T-helper 2 cell treated with Interferon-gamma antibody and Interleukin-4, amounts not matched to agents 5 μg/mL and 100 μg/mL, for 36 hours (primary cell): ENCODE measurements around the gene PPP4R3B.
"Not testable (repeated sequence)": the region's sequence is repeated elsewhere in the genome, so short reads cannot be mapped to it uniquely, and the experiment has no call there.

ENCODE experiments used
- DNase-seq: peaks from one replicate; pipeline ENCODE4 v3.0.0; 2021; ENCODE audit warnings: low spot score
- H3K27ac Mint-ChIP-seq: one replicate; pipeline ENCODE4 v1.8.0; 2021; ENCODE audit warnings: mild to moderate bottlenecking, mixed read lengths
- H3K27me3 Mint-ChIP-seq: one replicate; pipeline ENCODE4 v1.8.0; 2021; ENCODE audit warnings: low read depth, mixed read lengths
- H3K36me3 Mint-ChIP-seq: one replicate; pipeline ENCODE4 v1.8.0; 2021; ENCODE audit warnings: low read depth, mixed read lengths
- H3K4me1 Mint-ChIP-seq: one replicate; pipeline ENCODE4 v1.8.0; 2021; ENCODE audit warnings: low read depth, mixed read lengths
- H3K4me3 Mint-ChIP-seq: one replicate; pipeline ENCODE4 v1.8.0; 2022; ENCODE audit warnings: mild to moderate bottlenecking, moderate library complexity, mixed read lengths
- H3K9me3 Mint-ChIP-seq: one replicate; pipeline ENCODE4 v1.8.0; 2021; ENCODE audit warnings: mixed read lengths

PPP4R3B gene

GRCh38 chr2:55569002-55569401 lies 48.4 kb downstream of the PPP4R3B start:
- not testable (repeated sequence) for H3K27ac Mint-ChIP-seq, H3K4me1 Mint-ChIP-seq, H3K27me3 Mint-ChIP-seq, H3K4me3 Mint-ChIP-seq, H3K9me3 Mint-ChIP-seq, DNase-seq
- peaks cover 46% of the 10 kb centered on the region for H3K36me3 Mint-ChIP-seq

- H3K4me1 Mint-ChIP-seq, result peaks cover 5% of the 10 kb centered on the region
- no peak overlapping the region for H3K4me3 Mint-ChIP-seq
- peaks cover 55% of the 10 kb centered on the region for H3K36me3 Mint-ChIP-seq
- H3K9me3 Mint-ChIP-seq, result peaks cover 7% of the 10 kb centered on the region
- H3K27ac Mint-ChIP-seq, result no peak overlapping the region
- no peak for DNase-seq
- H3K27me3 Mint-ChIP-seq, result no peaks in the 10 kb centered on the region
Measured at GRCh38 chr2:55567298-55567697, 50.1 kb downstream of the PPP4R3B start.

GRCh38 chr2:55565613-55566012 lies 51.8 kb downstream of the PPP4R3B start:
- peaks cover 5% of the 10 kb centered on the region for H3K4me1 Mint-ChIP-seq
- peaks cover 68% of the 10 kb centered on the region for H3K36me3 Mint-ChIP-seq
- H3K9me3 Mint-ChIP-seq, result peaks cover 8% of the 10 kb centered on the region
- H3K27me3 Mint-ChIP-seq, result no peaks in the 10 kb centered on the region
- H3K27ac Mint-ChIP-seq, result no peak overlapping the region
- no peak for DNase-seq
- H3K4me3 Mint-ChIP-seq, result no peak overlapping the region

- Mint-ChIP-seq H3K9me3 (peaks cover 8% of the 10 kb centered on the region), H3K4me3 (no peak overlapping the region), H3K36me3 (peaks cover 73% of the 10 kb centered on the region), H3K27me3 (no peaks in the 10 kb centered on the region), H3K4me1 (peaks cover 5% of the 10 kb centered on the region), H3K27ac (no peak overlapping the region)
- DNase-seq, result no peak
Measured at GRCh38 chr2:55560855-55561254, 56.6 kb downstream of the PPP4R3B start.

GRCh38 chr2:55556809-55557208 lies 60.6 kb downstream of the PPP4R3B start:
- H3K4me3 Mint-ChIP-seq, result no peak overlapping the region
- H3K9me3 Mint-ChIP-seq, result no peaks in the 10 kb centered on the region
- DNase-seq, result no peak
- peaks cover 64% of the 10 kb centered on the region for H3K36me3 Mint-ChIP-seq
- no peak overlapping the region for H3K27ac Mint-ChIP-seq
- no peaks in the 10 kb centered on the region for H3K27me3 Mint-ChIP-seq
- no peaks in the 10 kb centered on the region for H3K4me1 Mint-ChIP-seq

- Mint-ChIP-seq H3K27ac (no peak overlapping the region), H3K4me3 (no peak overlapping the region), H3K4me1 (no peaks in the 10 kb centered on the region), H3K36me3 (peaks cover 55% of the 10 kb centered on the region), H3K9me3 (no peaks in the 10 kb centered on the region), H3K27me3 (no peaks in the 10 kb centered on the region)
- DNase-seq, result no peak
Measured at GRCh38 chr2:55555977-55556376, 61.4 kb downstream of the PPP4R3B start.

- Mint-ChIP-seq H3K27ac (no peak overlapping the region), H3K9me3 (no peaks in the 10 kb centered on the region), H3K36me3 (peaks cover 45% of the 10 kb centered on the region), H3K4me1 (no peaks in the 10 kb centered on the region), H3K4me3 (no peak overlapping the region), H3K27me3 (no peaks in the 10 kb centered on the region)
- DNase-seq, result no peak
Measured at GRCh38 chr2:55553321-55553720, 64.1 kb downstream of the PPP4R3B start.

GRCh38 chr2:55550368-55551102 lies 66.9 kb downstream of the PPP4R3B start:
- peaks cover 39% of the 10 kb centered on the region for H3K36me3 Mint-ChIP-seq
- DNase-seq, result no peak
- H3K27ac Mint-ChIP-seq, result no peak overlapping the region
- H3K4me3 Mint-ChIP-seq, result no peak overlapping the region
- H3K9me3 Mint-ChIP-seq, result no peaks in the 10 kb centered on the region
- no peaks in the 10 kb centered on the region for H3K27me3 Mint-ChIP-seq
- H3K4me1 Mint-ChIP-seq, result peaks cover 3% of the 10 kb centered on the region

GRCh38 chr2:55547679-55548078 lies 69.7 kb downstream of the PPP4R3B start:
- DNase-seq, H3K4me1 Mint-ChIP-seq, H3K4me3 Mint-ChIP-seq, H3K9me3 Mint-ChIP-seq, H3K27ac Mint-ChIP-seq, H3K27me3 Mint-ChIP-seq: not testable (repeated sequence)
- H3K36me3 Mint-ChIP-seq, result peaks cover 38% of the 10 kb centered on the region

GRCh38 chr2:55547001-55547400 lies 70.4 kb downstream of the PPP4R3B start:
- Mint-ChIP-seq H3K36me3 (peaks cover 43% of the 10 kb centered on the region), H3K27me3 (no peaks in the 10 kb centered on the region)

GRCh38 chr2:55530539-55531081 lies 86.8 kb downstream of the PPP4R3B start:
- no peaks in the 10 kb centered on the region for H3K27me3 Mint-ChIP-seq
- H3K36me3 Mint-ChIP-seq, result peaks cover 51% of the 10 kb centered on the region
- DNase-seq, result peak; percentile 22
- H3K27ac Mint-ChIP-seq, result peak overlapping the region; percentile 90
- H3K4me3 Mint-ChIP-seq, result peak overlapping the region; percentile 39
- H3K9me3 Mint-ChIP-seq, result no peaks in the 10 kb centered on the region
- peaks cover 23% of the 10 kb centered on the region for H3K4me1 Mint-ChIP-seq

More at GRCh38 chr2:55547001-55547400, 70.4 kb downstream of the PPP4R3B start:
- peaks cover 9% of the 10 kb centered on the region for H3K4me1 Mint-ChIP-seq
- H3K4me3 Mint-ChIP-seq, result no peak overlapping the region
- no peak for DNase-seq
- H3K9me3 Mint-ChIP-seq, result no peaks in the 10 kb centered on the region
- H3K27ac Mint-ChIP-seq, result no peak overlapping the region

GRCh38 chr2:55526174-55526573 lies 91.2 kb downstream of the PPP4R3B start:
- peaks cover 45% of the 10 kb centered on the region for H3K36me3 Mint-ChIP-seq
- peak overlapping the region; percentile 17 for H3K27ac Mint-ChIP-seq

GRCh38 chr2:55524884-55525437 lies 92.5 kb downstream of the PPP4R3B start:
- H3K36me3 Mint-ChIP-seq, result peaks cover 36% of the 10 kb centered on the region
- DNase-seq, result no peak
- no peak overlapping the region for H3K27ac Mint-ChIP-seq
- H3K9me3 Mint-ChIP-seq, result no peaks in the 10 kb centered on the region
- H3K27me3 Mint-ChIP-seq, result no peaks in the 10 kb centered on the region
- H3K4me1 Mint-ChIP-seq, result peaks cover 11% of the 10 kb centered on the region
- no peak overlapping the region for H3K4me3 Mint-ChIP-seq

More at GRCh38 chr2:55526174-55526573, 91.2 kb downstream of the PPP4R3B start:
- no peak overlapping the region for H3K4me3 Mint-ChIP-seq
- H3K4me1 Mint-ChIP-seq, result peaks cover 15% of the 10 kb centered on the region
- no peaks in the 10 kb centered on the region for H3K27me3 Mint-ChIP-seq
- H3K9me3 Mint-ChIP-seq, result no peaks in the 10 kb centered on the region
- no peak for DNase-seq
